GM21367 (cell line): ENCODE data around the gene CRAMP1.

Source experiments
- ATAC-seq: cut with Tn5 transposase; IDR thresholded peaks from one replicate; pipeline ENCODE4 v1.9.1; 2021; ENCODE audit not compliant: unreplicated experiment

Gene CRAMP1, protein sequence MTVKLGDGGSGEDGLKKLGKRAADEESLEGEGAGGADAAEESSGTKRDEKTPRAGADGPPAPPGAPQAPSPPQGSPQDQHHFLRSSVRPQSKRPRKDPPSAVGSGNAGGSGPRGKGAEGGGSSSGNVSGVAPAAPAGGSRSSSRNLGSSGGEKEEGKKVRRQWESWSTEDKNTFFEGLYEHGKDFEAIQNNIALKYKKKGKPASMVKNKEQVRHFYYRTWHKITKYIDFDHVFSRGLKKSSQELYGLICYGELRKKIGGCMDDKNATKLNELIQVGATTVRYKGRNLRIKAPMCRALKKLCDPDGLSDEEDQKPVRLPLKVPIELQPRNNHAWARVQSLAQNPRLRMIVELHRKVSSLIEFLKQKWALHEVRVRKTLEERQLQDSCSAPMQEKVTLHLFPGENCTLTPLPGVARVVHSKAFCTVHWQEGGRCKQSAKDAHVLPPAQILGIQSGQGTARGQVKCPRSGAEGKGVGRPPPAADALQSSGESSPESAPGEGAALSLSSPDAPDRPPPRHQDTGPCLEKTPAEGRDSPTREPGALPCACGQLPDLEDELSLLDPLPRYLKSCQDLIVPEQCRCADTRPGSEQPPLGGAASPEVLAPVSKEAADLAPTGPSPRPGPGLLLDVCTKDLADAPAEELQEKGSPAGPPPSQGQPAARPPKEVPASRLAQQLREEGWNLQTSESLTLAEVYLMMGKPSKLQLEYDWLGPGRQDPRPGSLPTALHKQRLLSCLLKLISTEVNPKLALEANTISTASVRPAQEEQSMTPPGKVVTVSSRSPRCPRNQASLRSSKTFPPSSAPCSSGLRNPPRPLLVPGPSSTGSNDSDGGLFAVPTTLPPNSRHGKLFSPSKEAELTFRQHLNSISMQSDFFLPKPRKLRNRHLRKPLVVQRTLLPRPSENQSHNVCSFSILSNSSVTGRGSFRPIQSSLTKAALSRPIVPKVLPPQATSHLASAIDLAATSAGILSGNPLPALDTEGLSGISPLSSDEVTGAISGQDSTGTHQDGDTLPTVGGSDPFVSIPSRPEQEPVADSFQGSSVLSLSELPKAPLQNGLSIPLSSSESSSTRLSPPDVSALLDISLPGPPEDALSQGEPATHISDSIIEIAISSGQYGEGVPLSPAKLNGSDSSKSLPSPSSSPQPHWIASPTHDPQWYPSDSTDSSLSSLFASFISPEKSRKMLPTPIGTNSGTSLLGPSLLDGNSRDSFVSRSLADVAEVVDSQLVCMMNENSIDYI (N-terminal part only)

GRCh38 chr16:1612320-1613111 is at the start of gene CRAMP1:
CRAMP1 (plus strand) TSS chr16:1612360; CDS start chr16:1614640, 2,280 bp downstream.
- ATAC-seq = no peak

- no peak for ATAC-seq
These were observed 48.4 kb upstream of the CRAMP1 start for GRCh38 chr16:1563786-1564185.

- no peak for ATAC-seq
These were observed 47.8 kb upstream of the CRAMP1 start for GRCh38 chr16:1564325-1564724.

DNA sequence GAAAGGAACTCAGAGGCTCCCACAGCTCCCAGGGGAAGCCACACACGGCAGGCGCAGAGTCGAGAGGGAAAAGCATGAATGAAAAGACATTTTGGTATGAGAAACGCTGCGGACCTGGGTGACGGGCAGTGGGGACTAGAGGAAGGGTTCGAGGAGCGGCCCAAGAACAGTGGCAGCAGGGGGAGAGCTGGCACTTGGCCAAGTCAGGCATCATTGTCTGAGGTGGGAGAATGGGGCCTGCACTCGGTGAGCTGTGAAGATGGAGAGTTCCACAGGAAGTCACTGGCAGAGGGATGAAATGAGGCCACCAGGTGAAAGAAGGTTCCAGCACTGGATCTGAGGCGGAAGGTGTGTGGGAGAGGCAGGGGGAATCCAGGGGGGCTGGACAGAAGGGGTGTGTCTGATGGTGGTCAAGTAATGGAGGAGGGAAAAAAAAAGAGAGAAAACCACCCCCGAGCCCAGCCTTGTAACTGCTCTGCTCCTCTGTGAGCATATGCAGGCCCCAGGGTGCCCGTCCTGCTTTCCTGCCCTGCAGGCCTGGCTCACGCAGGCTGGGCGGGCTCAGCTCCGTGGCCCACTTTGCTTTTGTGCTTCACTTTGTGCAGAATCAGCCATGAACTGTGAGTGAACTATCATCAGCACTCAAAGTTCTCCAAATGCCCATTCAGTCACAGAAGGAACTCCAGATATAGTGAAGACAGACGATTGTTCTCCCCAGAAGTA is 46.9 kb upstream of the CRAMP1 start:
- no peak for ATAC-seq

DNA sequence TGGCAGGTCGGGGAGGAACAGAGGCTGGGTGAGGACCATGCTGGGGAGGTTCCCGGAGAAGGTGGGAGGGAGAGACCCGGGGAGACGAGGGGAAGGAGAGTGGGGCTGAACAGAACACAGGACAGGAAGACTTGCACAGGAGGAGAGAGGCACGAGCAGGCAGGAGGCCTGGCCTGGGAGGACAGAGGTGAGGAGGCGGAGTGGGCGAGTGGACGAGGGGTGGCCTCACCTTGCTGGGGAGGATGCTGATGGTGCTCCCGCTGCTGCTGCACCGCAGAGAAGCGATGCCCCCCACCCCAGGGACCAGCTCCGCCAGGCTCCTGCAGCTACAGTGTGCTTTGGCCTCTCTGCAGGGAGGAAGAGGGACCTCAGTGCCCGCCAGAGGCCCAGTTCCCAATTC is 44.2 kb upstream of the CRAMP1 start:
- ATAC-seq = no peak

GRCh38 chr16:1571012-1571671 is 41.0 kb upstream of the CRAMP1 start:
- ATAC-seq = no peak

GRCh38 chr16:1572673-1573072 is 39.5 kb upstream of the CRAMP1 start:
- no peak for ATAC-seq

- no peak for ATAC-seq
These were observed 38.9 kb upstream of the CRAMP1 start for GRCh38 chr16:1573301-1573700.

DNA sequence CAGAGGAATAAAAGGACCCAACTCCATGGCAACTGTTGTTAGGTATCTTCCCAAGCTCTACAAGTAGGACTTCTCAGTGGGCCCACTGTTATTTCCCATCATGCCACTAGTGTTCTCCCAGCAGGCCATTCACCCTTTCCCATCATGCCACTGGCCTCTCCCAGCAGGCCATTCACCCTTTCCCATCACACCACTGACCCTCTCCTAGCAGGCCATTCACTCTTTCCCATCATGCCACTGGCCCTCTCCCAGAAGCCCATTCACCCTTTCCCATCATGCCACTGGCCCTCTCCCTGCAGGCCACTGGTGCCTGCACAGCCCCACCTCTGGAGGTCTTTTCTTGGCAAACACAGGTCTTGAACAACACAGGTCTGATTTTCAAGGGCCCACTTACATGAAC is 36.6 kb upstream of the CRAMP1 start:
- no peak for ATAC-seq

GRCh38 chr16:1579214-1579613 is 32.9 kb upstream of the CRAMP1 start:
- ATAC-seq = no peak

- ATAC-seq = no peak
These were observed 31.9 kb upstream of the CRAMP1 start for GRCh38 chr16:1580256-1580655.

DNA sequence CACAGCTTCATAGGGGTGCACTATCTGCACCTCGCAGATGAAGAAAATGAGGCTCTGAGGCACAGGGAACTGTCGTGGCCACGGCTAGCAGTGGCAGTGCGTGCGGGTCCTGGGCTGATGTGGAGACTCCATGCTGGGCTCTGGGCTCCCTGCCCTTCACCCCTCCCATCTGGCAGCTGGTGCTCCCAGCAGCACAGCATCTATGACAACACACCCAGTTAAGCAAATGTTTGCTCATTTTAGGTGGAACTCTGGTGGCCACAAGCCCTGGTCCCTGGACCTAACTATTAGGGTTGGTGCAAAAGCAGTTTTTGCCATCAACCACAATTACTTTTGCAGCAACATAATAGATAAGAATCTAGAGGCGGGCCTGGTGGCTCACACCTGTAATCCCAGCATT is 31.2 kb upstream of the CRAMP1 start:
- ATAC-seq = no peak

DNA sequence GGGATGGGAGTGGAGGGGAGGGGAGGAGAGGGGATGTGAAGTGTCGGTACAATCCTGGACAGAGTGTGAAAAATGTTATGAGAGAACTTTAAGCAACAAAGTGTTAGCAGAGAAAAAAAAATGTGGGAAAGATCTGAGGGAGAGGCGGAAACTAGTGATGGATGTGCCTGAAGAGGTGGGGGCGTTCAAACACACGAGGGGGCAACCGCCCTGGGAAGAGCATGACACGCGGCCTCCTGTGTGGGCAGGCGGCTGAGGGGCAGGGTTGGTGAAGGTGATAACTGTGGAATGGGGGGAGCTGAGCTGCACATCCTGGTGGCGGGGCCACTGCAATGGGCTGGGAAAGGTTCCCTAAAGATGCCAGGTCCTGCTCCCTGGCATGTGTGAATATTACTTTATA is 30.4 kb upstream of the CRAMP1 start:
- ATAC-seq = no peak

DNA sequence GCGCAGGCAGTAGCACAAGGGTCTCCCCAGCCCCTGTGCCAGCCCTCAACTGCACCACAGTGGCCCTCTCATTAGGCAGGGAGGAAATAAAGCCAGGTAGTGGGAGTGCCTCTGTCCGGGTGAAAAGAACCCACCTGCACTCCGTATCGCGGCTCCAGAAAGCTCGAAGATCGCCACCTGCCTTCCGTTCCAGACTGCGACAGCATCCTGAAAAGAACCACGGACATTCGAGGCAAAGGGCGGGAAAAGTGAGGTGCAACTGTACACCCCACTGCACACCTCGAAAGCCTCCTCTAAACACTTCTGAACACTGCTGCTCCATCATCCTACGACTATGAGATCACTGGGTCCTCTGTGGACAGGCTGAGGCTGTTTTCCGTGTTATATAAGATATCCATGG is 29.0 kb upstream of the CRAMP1 start:
- no peak for ATAC-seq

GRCh38 chr16:1584926-1585484 is 27.2 kb upstream of the CRAMP1 start:
- ATAC-seq = no peak

GRCh38 chr16:1590366-1590765 is 21.8 kb upstream of the CRAMP1 start:
- ATAC-seq = no peak

DNA sequence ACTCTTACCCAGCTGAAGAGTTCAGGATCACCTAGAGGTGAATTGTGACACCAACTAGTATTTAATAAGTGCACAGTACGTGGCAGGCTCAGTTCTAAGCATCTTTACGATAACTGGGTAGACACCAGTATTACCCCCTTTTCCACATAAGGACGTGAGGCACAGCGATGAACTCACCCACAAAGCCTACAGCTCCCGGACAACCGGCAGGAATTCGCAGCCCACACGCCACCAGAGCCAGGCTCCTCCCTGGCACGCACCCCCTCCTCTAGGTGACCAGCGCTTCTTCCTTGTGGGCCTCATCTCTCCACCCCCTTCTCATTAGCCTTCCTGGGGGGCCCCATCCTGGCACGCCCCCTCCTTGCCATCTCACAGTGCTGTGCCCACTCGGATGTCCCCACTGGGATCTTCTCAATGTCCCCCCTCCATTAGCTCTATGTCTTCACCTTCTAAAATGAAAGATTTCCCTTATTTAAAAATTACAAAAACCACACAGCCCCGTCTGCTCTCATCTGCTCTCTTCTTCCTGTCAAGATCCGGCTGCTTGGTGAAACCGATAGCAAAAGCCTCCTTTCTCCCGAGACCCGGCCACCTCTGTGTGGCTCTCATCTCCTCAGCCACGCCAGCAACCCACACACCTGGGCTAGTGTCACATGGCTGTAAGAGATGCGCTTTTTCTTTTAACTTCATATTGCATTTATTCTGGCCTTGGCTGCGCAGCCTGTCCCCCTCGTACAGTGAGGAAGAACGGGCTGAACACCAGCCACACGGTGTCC is 21.0 kb upstream of the CRAMP1 start:
- no peak for ATAC-seq

GRCh38 chr16:1592446-1592845 is 19.7 kb upstream of the CRAMP1 start:
- no peak for ATAC-seq
